ENCODE measurements around the gene KIAA0586. TPM values are rescaled to one million over a fixed set of nuclear protein-coding genes. Genes with fewer than 3 reads are reported as not detected.
"Not testable (repeated sequence)": the region's sequence is repeated elsewhere in the genome, so short reads cannot be mapped to it uniquely, and the experiment has no call there.

KIAA0586 gene
- total and polyA plus RNA-seq, 8 donors, result 3.9 to 12.4 (median 5.4) TPM

DNA sequence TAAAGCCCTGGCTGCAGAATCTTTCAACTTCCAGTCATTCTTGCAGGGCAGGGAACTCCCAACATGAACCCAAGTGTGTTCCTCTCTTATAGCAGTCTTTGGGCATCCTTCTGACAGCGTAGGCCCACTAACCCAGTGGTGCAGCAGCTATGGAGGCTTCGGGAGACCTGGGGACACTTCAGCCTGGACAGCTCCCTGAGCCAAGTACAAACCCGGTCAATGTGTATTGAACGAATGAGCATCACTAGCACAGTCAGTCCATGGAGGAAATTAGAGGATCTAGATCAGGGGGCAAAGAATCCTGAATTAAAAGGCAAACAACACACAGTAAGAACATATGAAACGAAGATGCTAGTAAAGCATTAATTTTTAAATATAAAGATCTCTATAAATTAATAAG is 41.8 kb downstream of the KIAA0586 start:
- intact Hi-C loops (cut with DNase I), result no loop called here
- no peaks in the 10 kb centered on the region for H3K27me3 ChIP-seq
- no peak for ATAC-seq
- H3K9me3 ChIP-seq, result no peaks in the 10 kb centered on the region
- no peak overlapping the region for H3K4me3 ChIP-seq
- no peak for DNase-seq
- FAIRE-seq, result no peak
- TF ChIP-seq, protein P1, sequence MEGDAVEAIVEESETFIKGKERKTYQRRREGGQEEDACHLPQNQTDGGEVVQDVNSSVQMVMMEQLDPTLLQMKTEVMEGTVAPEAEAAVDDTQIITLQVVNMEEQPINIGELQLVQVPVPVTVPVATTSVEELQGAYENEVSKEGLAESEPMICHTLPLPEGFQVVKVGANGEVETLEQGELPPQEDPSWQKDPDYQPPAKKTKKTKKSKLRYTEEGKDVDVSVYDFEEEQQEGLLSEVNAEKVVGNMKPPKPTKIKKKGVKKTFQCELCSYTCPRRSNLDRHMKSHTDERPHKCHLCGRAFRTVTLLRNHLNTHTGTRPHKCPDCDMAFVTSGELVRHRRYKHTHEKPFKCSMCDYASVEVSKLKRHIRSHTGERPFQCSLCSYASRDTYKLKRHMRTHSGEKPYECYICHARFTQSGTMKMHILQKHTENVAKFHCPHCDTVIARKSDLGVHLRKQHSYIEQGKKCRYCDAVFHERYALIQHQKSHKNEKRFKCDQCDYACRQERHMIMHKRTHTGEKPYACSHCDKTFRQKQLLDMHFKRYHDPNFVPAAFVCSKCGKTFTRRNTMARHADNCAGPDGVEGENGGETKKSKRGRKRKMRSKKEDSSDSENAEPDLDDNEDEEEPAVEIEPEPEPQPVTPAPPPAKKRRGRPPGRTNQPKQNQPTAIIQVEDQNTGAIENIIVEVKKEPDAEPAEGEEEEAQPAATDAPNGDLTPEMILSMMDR (IDR thresholded peaks at IDR 0.05), result no peak
- peaks cover 3 to 8% (median 5%) of the 10 kb centered on the region in 3 donors for H3K36me3 ChIP-seq
- H3K27ac ChIP-seq, result no peak overlapping the region
- H3K4me1 ChIP-seq, result no peaks in the 10 kb centered on the region
- WGBS, 2 donors, result 88 to 92% methylated on average over 5 of the region's 5 CpGs

DNA sequence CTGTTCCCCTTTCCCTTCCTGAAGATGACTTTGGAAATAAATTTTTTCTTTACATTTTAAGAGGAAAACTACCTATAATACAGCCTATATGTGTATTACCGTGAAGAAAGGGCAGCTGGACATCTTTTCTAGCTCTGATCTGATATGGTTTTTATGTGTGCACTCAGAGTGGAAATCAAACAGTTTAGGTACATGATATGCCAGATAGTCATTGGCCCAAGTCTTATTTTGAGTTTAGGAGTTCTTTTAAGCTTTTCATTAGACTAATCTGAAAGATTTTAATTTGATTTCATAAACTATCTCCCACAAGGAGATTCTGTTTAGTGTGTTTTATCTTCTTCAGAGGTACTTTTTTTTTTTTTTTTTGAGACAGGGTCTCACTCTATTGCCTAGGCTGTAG is 48.8 kb downstream of the KIAA0586 start:
- TF ChIP-seq, protein P1 (IDR thresholded peaks at IDR 0.05), result no peak
- Histone ChIP-seq H3K36me3 (no peaks in the 10 kb centered on the region), H3K4me1 (no peaks in the 10 kb centered on the region), H3K4me3 (no peak overlapping the region), H3K27ac (no peak overlapping the region), H3K9me3 (no peaks in the 10 kb centered on the region), H3K27me3 (no peaks in the 10 kb centered on the region)
- ATAC-seq (no peak), FAIRE-seq (no peak), DNase-seq (no peak)
- intact Hi-C loops (cut with DNase I), result no loop called here
- 85 to 89% methylated on average over 1 of the region's 1 CpG for WGBS, 2 donors

DNA sequence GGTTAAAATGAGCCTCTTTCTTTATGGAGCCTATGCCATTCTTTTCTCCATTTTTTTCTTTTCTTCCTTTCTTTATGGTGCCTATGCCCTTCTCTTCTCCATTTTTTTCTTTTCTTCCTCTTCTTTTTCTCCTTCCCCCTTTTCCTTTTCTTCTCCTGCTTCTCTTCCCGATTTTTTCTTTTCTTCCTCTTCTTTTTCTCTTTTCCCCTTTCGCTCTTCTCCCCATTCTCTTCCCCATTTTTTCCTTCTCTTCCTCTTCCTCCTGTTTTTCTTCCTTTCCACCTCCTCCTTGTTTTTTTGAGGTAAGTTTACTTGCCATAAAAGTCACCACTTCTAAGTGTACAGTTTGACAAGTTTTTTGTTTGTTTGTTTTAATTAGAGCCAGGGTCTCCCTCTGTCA is 50.1 kb downstream of the KIAA0586 start:
- Histone ChIP-seq H3K9me3 (no peaks in the 10 kb centered on the region), H3K4me3 (no peak overlapping the region), H3K4me1 (no peaks in the 10 kb centered on the region), H3K27me3 (no peaks in the 10 kb centered on the region), H3K36me3 (no peaks in the 10 kb centered on the region), H3K27ac (no peak overlapping the region)
- intact Hi-C loops (cut with DNase I), result no loop called here
- no peak for FAIRE-seq
- WGBS, 2 donors, result 83 to 89% methylated on average over 2 of the region's 2 CpGs
- DNase-seq, result no peak
- no peak for ATAC-seq
- TF ChIP-seq, protein P1 (IDR thresholded peaks at IDR 0.05), result no peak

DNA sequence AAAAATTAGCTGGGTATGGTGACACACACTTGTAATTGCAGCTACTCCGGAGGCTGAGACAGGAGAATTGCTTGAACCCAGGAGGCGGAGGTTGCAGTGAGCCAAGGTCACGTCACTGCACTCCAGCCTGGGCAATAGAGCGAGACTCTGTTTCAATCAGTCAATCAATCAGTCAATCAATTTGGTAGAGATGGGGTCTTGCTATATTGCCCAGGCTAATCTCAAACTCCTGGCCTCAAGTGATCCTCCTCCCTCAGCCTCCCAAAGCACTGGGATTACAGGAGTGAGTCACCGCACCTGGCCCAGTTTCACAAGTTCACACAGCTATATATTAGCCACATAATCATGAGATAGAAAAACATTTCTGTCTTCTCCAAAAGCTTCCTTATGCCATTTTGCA is 50.8 kb downstream of the KIAA0586 start:
- H3K9me3 ChIP-seq; FAIRE-seq; H3K4me3 ChIP-seq; H3K36me3 ChIP-seq; intact Hi-C loops (cut with DNase I); H3K4me1 ChIP-seq; H3K27ac ChIP-seq; ATAC-seq; H3K27me3 ChIP-seq; DNase-seq: not testable (repeated sequence)
- 98% methylated on average over 5 of the region's 5 CpGs for WGBS, 2 donors

DNA sequence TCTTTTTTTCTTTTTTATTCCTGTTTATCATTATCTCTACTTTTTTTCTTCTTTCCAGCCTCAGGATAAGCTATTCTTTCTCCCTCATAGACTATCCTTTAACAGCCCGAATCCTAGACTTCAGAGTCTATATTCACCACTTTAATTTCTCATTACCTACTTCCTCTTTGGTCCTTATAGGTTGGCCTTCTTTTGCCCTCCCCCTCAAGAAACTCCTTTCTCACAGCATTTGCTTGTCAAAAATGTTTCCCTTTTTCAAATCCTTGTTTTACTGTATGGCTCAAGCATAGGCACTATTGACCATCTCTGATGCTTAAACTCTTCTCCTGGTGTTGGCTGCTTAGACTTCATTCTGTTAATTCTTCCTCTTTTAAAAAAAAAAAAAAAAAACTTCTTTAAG is 52.5 kb downstream of the KIAA0586 start:
- H3K27me3 ChIP-seq, result no peaks in the 10 kb centered on the region
- FAIRE-seq (no peak), ATAC-seq (no peak), DNase-seq (no peak)
- no peak overlapping the region for H3K4me3 ChIP-seq
- intact Hi-C loops (cut with DNase I), result no loop called here
- TF ChIP-seq, protein P1 (IDR thresholded peaks at IDR 0.05), result no peak
- H3K27ac ChIP-seq, result no peak overlapping the region
- H3K9me3 ChIP-seq, result no peaks in the 10 kb centered on the region
- no peaks in the 10 kb centered on the region for H3K36me3 ChIP-seq
- 94 to 96% methylated on average over 1 of the region's 1 CpG for WGBS, 2 donors
- H3K4me1 ChIP-seq, result no peaks in the 10 kb centered on the region

DNA sequence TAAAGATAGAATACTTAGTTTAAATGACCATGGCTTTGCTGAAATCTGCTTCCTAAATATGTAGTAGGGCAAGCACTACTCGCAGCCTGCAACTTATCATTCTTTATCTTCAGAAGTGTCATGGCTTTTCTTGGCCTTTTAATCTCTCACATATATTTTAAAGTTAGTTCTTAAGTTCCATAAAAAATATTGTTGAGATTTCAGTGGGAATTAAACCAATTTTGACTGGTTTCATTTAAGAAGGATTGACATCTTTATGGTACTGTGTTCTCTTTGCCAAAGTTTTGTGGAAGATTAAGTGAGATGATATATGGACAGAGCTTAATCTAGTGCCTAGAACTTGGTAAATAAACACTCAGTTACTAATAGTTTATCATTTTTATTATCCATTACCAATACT is 56.7 kb downstream of the KIAA0586 start:
- intact Hi-C loops (cut with DNase I), result no loop called here
- no peaks in the 10 kb centered on the region for H3K9me3 ChIP-seq
- DNase-seq (no peak), FAIRE-seq (no peak), ATAC-seq (no peak)
- TF ChIP-seq, protein P1 (IDR thresholded peaks at IDR 0.05), result no peak
- H3K4me1 ChIP-seq, result no peaks in the 10 kb centered on the region
- H3K27ac ChIP-seq, result no peak overlapping the region
- H3K27me3 ChIP-seq, result no peaks in the 10 kb centered on the region
- H3K36me3 ChIP-seq, result no peaks in the 10 kb centered on the region
- H3K4me3 ChIP-seq, result no peak overlapping the region
- WGBS, 2 donors, result 59 to 78% methylated on average over 1 of the region's 1 CpG
